Measurements from ENCODE around the gene DTNBP1.
"Not testable (repeated sequence)": the region's sequence is repeated elsewhere in the genome, so short reads cannot be mapped to it uniquely, and the experiment has no call there.

The DTNBP1 gene

DNA sequence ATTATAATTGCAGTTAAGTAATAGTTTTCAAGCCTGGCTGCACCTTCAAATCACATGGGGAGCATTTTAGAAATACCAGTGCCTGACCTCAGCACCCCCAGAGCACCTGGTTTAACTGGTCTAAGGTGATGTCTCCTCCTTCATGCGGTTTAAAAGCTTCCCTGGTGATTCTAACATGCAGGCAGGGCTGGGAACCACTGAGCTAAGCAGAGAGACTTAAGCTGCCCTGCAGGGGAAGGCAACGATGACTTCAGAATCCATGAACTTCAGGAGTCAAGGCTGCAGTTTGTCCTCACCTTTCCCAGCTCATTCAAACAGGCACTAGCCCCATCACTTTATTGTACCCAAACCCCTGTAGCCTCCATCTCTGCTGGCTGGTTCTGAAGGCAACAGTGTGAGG, 6.1 kb upstream of the DTNBP1 start:
- no peak for DNase-seq (ENCODE audit: extremely low read depth in 1 of 2, low read depth in 1 of 2)

DNA sequence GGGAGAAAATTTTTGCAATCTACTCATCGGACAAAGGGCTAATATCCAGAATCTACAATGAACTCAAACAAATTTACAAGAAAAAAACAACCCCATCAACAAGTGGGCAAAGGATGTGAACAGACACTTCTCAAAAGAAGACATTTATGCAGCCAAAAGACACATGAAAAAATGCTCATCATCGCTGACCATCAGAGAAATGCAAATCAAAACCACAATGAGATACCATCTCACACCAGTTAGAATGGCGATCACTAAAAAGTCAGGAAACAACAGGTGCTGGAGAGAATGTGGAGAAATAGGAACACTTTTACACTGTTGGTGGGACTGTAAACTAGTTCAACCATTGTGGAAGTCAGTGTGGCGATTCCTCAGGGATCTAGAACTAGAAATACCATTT, 4.1 kb upstream of the DTNBP1 start:
- not testable (repeated sequence) for DNase-seq (ENCODE audit: extremely low read depth in 1 of 2, low read depth in 1 of 2)

DNA sequence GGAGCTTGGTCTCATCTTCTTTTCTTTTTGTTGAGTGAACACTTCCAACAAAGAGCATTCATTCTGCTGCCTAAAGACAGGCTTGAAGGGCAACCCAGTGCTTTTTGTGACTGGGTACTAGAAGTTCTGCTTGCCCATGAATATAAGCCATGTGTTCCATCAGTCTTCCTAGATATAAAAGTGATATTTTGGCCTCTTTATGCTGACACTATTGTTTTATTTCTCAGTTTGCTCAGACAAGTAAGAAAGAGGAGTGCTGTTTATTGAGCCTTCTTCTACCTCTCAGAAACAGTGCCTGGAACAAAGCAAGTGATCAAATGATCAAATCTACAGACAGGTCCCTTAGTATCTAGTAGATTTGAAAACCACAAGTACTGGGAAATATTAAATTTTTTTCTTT, 2.4 kb upstream of the DTNBP1 start:
- DNase-seq (ENCODE audit: extremely low read depth in 1 of 2, low read depth in 1 of 2): no peak

DNA sequence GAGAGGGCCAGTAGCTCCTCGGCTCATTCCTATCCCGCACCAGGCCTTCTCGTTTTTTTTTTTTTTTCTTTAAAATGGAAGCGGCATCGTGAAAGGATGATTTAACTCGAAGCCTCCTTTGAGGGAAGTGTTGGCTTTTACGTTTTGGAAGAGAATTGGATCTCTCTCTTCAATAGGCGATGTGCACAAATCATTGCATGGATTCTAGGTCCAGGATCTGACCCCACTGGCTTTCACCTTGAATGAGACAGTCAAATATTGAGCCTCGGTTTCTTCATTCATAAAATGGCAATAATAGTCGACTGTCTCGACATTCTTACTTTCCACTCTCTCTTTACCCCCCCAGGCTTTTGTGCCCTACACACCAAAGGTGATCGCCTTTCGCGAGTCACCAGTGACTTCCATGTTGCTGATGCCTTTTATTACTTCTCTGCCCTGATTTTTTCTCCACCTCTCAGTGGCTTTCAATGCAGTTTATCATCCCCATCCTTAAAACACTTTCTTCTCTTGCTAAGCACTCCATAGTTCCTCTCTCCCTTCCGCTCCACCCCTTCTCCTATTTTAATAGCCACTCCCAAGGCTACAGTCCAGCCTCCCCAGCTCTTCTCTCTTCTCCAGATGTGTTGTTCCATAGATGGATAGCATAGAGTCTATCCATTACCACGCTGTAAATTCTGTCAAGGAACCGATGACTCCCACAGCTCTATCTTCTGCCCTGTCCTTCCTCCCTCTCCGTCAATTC, 473 bp upstream of the DTNBP1 start:
- DNase-seq (ENCODE audit: extremely low read depth in 1 of 2, low read depth in 1 of 2): no peak

DNA sequence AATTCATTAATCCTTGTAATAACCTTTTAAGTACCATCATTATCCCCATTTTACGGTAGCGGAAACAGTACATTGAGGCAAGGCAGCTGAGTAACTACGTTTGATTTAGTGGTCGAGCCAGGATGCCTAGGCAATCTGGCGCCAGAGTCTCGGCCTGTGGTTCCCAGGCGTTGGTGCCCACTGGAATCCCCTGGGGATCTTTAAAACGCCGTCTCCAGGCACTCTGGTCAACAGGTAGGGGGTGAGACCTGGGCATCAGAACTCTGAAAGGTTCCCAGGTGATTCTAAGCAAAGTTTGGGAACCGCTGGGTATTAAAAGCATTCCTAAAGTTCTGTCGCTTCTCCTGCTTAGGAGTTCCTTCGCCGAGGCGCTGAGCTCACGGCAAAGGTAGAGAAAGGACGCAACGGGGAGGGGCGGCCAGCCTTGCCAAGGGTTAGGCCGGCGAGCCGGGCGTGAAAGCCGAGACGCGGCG, 939 bp downstream of the DTNBP1 start:
- DNase-seq (ENCODE audit: extremely low read depth in 1 of 2, low read depth in 1 of 2): no peak

DNA sequence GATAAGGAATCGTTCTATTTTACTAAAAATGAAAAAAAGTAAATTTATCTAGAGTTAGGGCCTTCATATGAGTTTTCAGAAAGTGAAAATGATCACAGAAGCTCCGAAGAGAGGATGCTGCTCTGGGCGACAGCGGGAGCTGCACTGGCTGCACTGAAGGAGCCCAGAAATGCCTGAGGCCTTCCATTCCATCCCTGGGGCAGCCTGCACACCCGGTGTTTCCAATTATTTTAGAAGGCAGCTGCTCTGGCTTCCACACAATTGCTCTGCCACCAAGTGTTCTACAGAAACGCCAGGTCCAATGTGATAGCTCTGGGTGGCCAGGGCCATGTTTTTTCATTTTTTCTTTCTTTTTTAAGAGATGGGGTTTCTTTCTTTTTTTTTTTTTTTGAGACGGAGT, 3.6 kb downstream of the DTNBP1 start:
- DNase-seq (ENCODE audit: extremely low read depth in 1 of 2, low read depth in 1 of 2): no peak

DNA sequence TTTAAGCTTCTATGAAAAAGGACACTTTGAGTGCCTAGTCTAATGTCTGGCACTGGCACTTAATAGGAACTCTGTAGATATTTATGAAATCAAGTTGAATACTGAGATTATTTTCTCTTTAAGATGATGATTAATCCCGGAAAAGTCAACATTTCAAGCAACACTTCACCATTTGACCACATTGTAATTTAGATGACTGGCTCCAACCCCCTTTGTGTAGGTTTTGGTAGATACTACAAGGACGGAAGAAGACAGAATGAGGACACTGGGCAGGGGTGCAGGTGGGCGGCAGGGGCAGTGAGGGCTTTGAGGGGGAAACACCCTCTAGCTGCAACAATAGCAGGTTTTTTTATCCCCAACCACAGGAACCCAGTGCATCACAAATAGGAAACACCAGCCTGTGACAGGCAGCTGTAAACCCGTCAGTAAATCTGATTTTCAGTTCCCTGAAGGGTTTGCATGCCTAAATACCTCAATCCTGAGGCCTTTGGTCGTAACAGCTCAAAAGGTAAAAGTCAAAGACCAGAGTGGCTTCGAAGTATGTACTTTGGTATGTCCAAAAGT, 4.6 kb downstream of the DTNBP1 start:
- DNase-seq (ENCODE audit: extremely low read depth in 1 of 2, low read depth in 1 of 2): no peak

DNA sequence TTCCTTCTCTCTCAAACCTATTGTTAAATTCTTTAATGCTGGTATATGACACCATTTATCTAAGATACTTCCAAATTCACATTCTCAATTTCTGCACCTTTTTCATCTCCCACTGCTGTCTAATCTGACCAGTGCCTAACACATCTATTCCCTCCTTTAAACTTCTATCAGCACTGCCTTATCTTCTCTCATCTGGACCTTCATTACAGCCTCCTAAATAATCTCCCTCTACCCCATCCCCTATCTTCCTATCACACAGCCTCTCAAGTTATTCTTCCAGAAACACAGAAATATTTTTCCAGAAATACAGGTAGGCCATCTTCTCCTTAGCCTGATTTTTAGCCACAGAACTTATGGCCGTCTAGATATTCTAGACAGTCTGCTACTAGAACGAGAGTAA, 5.5 kb downstream of the DTNBP1 start:
- DNase-seq (ENCODE audit: extremely low read depth in 1 of 2, low read depth in 1 of 2): no peak

DNA sequence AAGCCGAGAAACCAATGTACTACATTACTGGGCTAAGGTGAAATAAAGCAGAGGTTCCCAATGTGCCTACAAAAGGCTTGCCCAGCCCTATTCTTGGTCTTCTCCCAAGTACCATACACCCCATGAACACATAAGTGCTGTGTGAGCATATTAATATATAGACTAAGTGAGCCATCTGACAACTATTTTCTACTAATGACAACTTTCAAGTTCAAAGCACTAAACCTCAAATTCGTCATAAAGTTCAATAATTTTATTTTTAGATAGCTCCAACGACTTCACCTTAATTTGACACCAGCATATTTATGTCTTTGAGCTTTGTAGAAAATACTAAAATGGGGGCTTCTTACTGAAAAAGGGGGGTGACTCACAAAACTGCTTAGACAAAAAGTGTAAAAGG, 6.7 kb downstream of the DTNBP1 start:
- DNase-seq (ENCODE audit: extremely low read depth in 1 of 2, low read depth in 1 of 2): no peak

DNA sequence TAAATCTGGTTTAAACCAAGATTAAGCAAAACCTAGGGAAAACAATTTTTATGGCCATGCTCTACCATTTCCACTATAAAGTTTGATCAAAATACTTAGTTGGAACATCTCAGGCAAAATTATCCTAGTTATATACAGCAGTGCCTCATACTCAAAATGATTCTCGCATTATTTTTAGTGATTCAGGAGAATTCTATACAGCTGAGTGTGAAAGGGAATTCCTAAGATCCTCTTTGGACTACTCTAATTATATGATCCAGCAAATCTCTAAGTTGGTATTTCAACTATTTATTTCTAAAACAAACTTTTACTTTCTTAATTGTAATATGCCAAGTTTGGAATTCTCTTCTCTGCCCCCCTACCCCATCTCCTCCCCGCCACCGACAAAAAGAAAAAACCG, 8.6 kb downstream of the DTNBP1 start:
- DNase-seq (ENCODE audit: extremely low read depth in 1 of 2, low read depth in 1 of 2): no peak

DNA sequence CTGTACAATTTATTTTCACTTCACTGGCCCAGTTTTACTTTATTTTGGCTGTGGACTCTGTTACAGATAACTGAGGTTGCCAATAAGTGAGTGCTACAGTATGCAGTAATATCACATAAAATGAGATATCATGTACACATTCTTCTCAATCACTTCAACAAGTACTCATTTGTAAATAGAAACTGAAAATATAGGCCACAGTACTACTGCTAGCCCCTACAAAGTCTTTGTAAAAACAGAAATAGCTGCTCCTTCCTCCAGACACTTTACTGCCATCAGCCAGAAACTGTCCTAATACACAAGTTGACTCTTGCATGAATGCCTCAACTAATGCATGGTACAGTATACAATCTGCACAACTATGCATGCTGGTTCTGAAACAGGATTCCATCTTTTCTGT, 9.2 kb downstream of the DTNBP1 start:
- no peak for DNase-seq (ENCODE audit: extremely low read depth in 1 of 2, low read depth in 1 of 2)

DNA sequence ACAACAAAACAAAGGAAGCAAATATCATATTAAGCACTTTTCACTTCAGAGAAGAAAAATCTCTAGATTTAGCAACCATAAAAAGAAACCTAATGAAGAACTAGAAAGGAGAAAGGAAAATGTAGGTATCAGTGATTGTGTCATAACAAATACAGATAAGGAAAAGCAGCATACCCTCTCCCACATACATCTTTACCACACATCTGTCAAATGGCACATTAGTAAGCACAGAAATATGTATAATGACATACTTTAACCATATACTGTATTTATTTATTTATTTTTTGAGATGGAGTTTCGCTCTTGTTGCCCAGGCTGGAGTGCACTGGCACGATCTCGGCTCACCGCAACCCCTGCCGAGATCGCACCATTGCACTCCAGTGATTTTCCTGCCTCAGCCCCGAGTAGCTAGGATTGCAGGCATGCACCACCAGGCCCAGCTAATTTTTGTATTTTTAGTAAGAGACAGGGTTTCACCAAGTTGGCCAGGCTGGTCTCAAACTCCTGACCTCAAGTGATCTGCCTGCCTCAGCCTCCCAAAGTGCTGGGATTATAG, 12.7 kb downstream of the DTNBP1 start:
- DNase-seq (ENCODE audit: extremely low read depth in 1 of 2, low read depth in 1 of 2): not testable (repeated sequence)

DNA sequence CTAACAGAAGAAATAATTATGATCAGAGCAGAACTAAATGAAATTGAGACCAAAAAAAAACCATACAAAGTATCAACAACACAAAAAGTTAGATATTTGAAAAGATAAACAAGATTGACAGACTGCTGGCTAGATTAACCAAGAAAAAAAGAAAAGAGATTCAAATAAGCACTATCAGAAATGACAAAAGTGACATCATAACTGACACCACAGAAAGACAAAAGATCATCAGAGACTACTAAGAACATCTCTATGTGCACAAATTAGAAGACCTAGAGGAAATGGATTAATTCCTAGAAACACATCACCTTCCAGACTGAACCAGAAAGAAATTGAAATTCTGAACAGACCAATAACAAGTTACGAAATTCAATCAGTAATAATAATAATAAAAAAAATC, 17.9 kb downstream of the DTNBP1 start:
- DNase-seq (ENCODE audit: extremely low read depth in 1 of 2, low read depth in 1 of 2): no peak

DNA sequence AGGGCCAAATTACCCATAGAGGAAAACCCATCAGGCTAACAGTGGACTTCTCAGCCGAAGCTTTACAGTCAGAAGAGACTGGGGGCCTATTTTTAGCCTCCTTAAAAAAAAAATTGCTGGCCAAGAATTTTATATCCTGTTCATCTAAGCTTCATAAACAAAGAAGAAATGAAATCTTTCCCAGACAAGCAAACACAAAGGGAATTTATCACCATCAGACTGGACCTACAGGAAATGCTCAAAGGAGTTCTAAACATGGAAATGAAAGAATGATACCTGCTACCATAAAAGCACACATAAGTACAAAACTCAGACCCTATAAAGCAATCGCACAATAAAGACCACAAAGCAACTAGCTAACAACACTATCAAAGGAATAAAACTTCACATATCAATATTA, 19.3 kb downstream of the DTNBP1 start:
- DNase-seq (ENCODE audit: extremely low read depth in 1 of 2, low read depth in 1 of 2): no peak

DNA sequence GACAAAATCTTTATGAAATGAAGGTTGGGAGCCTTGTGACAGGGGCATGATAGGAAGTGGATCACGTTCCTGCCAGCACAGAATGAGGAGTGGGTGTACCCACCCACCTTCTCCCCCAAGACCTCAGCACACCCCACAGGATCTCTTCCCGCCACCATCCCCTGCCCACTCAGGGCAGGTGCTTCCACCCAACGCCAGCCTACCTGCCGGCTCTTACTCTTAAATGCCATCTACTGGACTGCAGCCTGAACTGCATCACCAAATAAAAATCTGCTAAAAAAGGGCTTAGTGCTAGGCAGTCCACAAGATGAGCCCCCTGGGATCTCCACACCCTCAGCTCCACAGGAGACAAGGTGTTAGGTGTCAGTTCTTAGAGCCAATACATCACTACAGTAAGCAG, 20.6 kb downstream of the DTNBP1 start:
- DNase-seq (ENCODE audit: extremely low read depth in 1 of 2, low read depth in 1 of 2): no peak

DNA sequence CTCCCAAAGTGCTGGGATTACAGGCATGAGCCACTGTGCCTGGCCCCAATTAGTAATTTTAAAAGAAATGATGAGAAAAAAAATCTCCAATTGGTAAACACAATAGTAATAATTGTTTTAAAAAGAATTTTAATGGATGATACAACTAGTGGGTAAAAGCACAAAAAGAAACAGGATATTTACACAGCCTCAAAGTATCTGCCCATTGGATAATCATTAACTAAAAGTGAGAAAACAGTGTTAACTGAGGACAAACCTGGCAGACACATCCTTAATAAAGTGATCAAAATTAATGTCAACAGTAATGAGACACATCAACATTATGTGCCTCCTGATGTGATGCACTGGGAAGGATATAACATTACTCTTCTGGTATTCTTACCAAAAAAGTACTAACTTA, 24.5 kb downstream of the DTNBP1 start:
- DNase-seq (ENCODE audit: extremely low read depth in 1 of 2, low read depth in 1 of 2): no peak

DNA sequence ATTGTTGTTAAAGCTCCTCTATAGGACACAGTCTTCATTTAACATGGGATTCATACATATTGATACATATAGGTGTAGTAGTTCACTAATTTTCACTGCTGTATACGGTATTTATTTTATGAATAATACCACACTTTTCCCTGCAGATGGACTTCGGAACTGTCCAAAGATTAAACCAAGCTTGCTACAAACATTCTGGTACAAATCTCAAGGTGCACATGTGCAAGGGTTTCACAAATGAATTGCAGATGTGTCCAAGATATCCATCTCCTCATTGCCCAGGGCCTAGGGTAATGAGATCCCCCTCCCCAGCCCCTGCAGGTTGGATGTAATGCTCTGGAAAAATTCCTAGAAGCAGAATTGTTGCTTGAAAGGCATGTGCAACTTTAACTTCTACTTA, 31.4 kb downstream of the DTNBP1 start:
- DNase-seq (ENCODE audit: extremely low read depth in 1 of 2, low read depth in 1 of 2): no peak

DNA sequence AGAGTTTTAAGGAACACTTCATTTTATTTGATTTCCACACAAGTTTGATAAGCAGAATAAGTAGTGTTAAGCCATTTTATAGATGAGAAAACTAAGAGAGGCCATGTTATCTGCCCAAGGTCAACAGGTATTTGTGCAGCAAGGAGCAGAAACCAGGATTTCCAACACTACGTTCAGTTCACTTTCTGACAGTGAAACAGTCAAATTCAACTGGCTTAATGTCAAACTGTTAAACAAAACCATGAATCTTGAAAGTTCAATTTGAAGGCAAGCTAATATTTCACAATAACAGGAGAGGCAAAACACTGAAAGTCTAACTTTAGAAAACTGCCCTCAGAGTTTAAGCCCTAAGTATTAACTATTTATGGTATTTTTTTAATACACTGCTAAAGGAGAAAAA, 32.6 kb downstream of the DTNBP1 start:
- no peak for DNase-seq (ENCODE audit: extremely low read depth in 1 of 2, low read depth in 1 of 2)

DNA sequence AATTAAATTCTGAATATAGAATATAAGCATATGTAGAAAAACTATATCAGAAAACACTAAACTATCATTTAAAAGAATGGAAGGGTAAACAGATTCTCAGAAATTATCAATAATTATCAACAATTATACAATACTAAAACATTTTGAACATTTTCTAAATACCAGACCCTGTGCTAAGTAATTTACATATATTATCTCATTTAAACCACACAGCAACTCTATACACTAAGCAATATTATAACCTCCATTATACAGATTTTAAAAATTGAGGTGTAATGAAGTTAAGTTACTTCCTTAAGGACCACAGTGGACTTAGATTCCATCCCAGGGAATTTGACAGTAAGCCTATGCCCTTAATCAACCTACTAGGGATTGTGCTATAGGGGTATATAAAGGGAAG, 33.3 kb downstream of the DTNBP1 start:
- DNase-seq (ENCODE audit: extremely low read depth in 1 of 2, low read depth in 1 of 2): no peak

DNA sequence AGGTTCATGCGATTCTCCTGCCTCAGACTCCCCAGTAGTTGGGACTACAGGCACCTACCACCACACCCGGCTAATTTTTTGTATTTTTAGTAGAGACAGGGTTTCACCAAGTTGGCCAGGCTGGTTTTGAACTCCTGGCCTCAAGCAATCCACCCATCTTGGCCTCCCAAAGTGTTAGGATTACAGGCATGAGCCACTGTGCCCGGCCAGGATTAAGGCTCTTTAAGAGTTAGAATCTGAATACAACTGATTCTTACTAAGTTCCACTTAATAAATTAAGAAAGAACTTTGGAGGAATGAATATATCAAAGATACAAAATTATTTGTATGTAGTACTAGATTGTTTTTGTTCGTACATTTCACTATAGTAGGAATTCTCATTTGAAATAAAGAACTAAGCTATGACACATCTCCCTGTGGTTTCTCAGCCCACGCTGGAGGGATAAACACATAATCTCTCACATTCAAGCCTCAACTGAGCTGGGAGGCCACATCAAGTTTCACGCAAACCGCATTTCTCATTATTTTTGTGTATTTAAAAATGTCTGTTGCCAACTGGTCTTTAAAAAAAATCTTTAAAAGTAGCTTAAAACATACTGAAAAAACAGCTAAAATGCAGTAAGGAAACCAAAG, 34.2 kb downstream of the DTNBP1 start:
- peak; percentile 25 to 62 for DNase-seq (ENCODE audit: extremely low read depth in 1 of 2, low read depth in 1 of 2)

DNA sequence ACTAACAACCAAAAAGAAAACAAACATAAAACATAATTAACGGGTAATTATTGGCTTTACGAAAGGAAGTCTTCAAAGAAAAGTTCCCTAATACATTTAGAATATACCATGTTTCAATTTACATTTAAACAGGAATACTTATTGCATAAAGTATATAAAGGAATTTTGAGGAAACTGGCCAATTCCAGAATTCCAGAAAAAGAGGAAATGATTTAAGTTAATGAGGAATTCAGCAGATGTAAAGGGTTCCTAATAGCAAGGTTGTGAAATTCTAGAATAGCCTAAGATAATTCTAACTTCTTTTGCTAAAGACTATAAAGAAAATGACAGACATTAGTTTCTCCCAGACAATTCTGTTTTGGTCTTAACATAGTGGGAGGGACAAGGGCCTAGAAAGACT, 35.0 kb downstream of the DTNBP1 start:
- no peak for DNase-seq (ENCODE audit: extremely low read depth in 1 of 2, low read depth in 1 of 2)

Measured in stimulated activated CD8-positive, alpha-beta memory T cell treated with anti-CD3 and anti-CD28 coated beads, Interleukin-7, amount 100 ng/mL, for 48 hours (primary cell).